GM12801 (cell line): Measurements from ENCODE around the gene NTSR2.

ENCODE experiments used
- TF ChIP-seq, protein P1 (sequence below): IDR thresholded peaks from one replicate; pipeline ENCODE4 v1.5.1; 2011; ENCODE audit warnings: control low read depth; ENCODE audit not compliant: insufficient read length; ENCODE audit errors: extremely low read depth

Gene NTSR2

GRCh38 chr2:11665510-11666362 lies 4.3 kb downstream of the NTSR2 start:
- TF ChIP-seq, protein P1, sequence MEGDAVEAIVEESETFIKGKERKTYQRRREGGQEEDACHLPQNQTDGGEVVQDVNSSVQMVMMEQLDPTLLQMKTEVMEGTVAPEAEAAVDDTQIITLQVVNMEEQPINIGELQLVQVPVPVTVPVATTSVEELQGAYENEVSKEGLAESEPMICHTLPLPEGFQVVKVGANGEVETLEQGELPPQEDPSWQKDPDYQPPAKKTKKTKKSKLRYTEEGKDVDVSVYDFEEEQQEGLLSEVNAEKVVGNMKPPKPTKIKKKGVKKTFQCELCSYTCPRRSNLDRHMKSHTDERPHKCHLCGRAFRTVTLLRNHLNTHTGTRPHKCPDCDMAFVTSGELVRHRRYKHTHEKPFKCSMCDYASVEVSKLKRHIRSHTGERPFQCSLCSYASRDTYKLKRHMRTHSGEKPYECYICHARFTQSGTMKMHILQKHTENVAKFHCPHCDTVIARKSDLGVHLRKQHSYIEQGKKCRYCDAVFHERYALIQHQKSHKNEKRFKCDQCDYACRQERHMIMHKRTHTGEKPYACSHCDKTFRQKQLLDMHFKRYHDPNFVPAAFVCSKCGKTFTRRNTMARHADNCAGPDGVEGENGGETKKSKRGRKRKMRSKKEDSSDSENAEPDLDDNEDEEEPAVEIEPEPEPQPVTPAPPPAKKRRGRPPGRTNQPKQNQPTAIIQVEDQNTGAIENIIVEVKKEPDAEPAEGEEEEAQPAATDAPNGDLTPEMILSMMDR = no peak

- TF ChIP-seq, protein P1 = no peak
Observed at GRCh38 chr2:11665028-11665427, 5.0 kb downstream of the NTSR2 start.

DNA sequence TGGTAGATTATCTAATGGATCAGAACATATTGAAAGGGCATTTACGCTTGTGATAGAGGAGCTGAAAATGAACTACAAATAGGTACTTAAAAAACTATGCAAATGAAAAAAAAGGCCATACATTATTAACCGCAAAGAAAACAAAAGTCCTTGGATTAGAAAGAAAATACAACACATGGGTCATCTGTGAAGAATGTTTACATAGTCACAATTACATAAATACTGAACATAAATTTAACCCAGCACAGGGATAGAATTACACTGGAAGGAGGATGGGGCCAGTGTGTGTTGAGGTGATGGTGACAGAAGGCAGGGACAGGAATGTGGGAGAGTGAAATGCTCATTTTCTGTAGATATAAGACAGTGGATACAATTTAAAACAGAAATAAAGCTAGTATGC lies 6.6 kb downstream of the NTSR2 start:
- TF ChIP-seq, protein P1 = no peak

DNA sequence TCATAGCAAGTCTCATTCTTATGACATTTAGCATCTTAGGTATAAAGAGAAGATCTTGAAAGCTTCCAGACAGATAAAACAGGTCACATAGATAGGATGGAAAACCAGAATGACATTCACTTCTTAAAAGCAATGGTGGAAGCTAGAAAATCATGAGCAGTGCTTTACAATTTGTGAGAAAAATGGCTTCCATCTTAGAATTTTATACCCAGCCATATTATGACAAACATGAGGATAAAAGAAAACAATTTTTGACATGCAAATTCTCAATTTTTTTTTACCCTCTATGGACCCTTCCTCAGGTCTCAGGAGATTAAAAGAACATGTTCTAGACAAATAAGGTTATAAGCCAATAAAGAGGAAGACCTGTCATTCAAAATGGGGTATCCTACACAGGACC lies 7.1 kb downstream of the NTSR2 start:
- TF ChIP-seq, protein P1 = no peak

DNA sequence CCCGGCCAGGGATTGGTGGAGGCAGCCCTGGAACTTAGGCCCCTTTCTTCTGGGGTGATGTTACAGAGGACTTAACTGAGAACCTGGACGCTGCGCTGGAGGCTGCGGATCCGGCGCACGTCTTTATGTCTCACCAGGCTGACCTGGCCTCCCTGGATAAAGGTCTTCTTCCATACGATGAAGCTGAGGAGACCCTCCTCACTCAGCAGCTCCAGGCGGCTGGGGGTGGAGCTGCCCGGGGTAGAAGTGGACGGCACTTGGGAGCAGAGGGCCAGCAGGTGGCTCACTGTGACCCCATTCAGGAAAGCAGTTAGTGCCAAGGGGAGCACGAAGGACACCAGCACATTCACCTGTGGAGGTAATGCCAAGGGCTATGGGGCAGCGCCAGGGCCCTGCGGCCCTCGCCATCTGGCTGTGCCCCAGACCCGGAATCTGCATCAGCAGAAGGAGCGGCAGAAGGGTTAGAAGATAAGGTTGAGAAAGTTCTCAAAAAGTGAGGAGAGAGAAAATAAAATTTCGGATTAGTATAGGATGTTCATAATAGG lies 8.0 kb downstream of the NTSR2 start:
- TF ChIP-seq, protein P1 = no peak

GRCh38 chr2:11659851-11660250 lies 10.1 kb downstream of the NTSR2 start:
- TF ChIP-seq, protein P1 = no peak

GRCh38 chr2:11659115-11659475 lies 10.9 kb downstream of the NTSR2 start:
- TF ChIP-seq, protein P1 = no peak
